Heart left ventricle (tissue), 13 donors: ENCODE measurements around the gene RXFP2.

Experiments used
- CTCF ChIP-seq, 12 donors: fragments of 200-600 bp; sonication (generic) in 4 of 12; IDR thresholded peaks; one replicate each; pipeline versions ENCODE4 v1.5.0 to v1.8.0; 2018 to 2022; ENCODE audit warnings: antibody characterized with exemption in 12 of 12, mild to moderate bottlenecking in 5 of 12
- POLR2A ChIP-seq, 2 donors: fragments of 450-650 bp; IDR thresholded peaks; one replicate each; pipeline ENCODE4 v1.6.1; 2017; ENCODE audit warnings: antibody characterized with exemption in 2 of 2, mild to moderate bottlenecking in 2 of 2, moderate library complexity in 2 of 2
- donor health status: ischemic (EF 13 %, LVEDD 7.1; RV severe dilation, severe dysfunction).
- donor health status: DM: no; HTN: yes; CAD: no.
- donor health status: DM: no; HTN: no; CAD: no.
- donor health status: ischemic (EF 25% LVEDD 6.9; RV normal size, moderate dysfunction).
- donor health status: ischemic (EF 25% LVEDD 5.7; RV mildly dilated, moderate dysfunction).
- donor health status: ischemic (EF 35%, LVEDD 5.7; RV mildly dilated, moderate dysfunction).
- donor health status: nonischemic (EF 11% LVEDD 7.7; RV severe dilation, severe dysfunction).
- donor health status: DM: yes; HTN: yes; CAD: no.
- donor health status: PGD.
- donor health status: ischemic (EF 29% LVEDD 5.4; RV normal size, mild dysfunction).
- donor health status: nonischemic (EF 23%, LVEDD 6.1; RV moderate dilation, normal function).

- no peak for TF ChIP-seq CTCF (IDR thresholded peaks at IDR 0.05)
- TF ChIP-seq POLR2A (IDR thresholded peaks at IDR 0.05) = no peak
Observed at GRCh38 chr13:31717583-31717982, 21.7 kb upstream of the RXFP2 start.
